GM18861 (cell line): ENCODE measurements around the gene PGM3.

Source experiments
- ATAC-seq: cut with Tn5 transposase; IDR thresholded peaks from one replicate; pipeline ENCODE4 v1.9.1; 2021; ENCODE audit not compliant: unreplicated experiment

The PGM3 gene

DNA sequence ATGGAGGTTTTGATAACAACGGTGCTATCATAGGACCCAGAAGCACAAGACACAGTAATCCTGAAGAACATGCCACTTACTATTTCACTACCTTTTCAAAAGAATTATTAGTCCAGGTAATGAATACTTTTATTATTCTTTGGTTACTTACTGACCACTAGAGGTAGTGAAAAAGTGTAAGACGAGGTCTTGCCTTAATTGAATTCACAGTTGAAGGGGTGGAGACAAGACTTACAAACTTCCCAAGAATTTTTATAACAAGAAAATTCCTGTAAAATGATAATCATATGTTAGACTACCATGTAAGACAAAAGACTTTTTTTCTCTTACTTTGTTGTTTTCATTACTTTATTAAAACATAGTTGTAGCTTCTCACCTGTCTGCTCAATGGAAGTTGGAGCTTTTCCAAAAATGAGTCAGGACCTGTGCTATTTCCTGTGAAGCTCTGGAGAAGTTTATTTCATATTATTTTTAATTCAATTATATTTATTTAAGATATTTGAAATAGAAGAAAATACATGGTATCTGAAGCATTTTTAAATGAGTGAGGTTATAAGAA, 73.2 kb downstream of the PGM3 start:
- no peak for ATAC-seq

DNA sequence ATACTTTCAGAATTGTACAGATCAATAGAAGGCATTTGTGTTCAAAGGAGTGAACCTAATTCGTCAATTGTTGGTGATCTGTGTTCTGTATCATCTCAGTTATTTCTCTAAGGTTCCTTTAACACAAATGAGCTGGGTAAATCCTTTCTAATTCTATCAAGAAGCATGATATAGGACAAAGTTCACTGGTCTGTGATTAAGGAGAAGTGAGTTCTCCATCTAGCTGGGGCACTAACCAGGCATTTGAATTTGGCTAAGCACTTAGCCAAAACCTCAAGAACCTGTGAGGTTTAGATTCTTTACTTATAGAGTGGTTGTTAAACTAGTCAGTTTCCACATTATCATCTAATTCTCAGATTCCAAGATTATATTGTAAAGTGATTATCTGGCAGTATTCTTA, 75.3 kb downstream of the PGM3 start:
- ATAC-seq: no peak
